Measurements from ENCODE around the gene THOP1. TPM values are rescaled to one million over a fixed set of nuclear protein-coding genes. Genes with fewer than 3 reads are reported as not detected.

Gene THOP1
- total RNA-seq, 1 donor from 2014 or later = 56.8 TPM

GRCh38 chr19:2806736-2807378 lies 21.6 kb downstream of the THOP1 start:
- H3K27me3 Mint-ChIP-seq (ENCODE audit: unreplicated experiment) = peaks cover 4% of the 10 kb centered on the region
- H3K36me3 Mint-ChIP-seq (ENCODE audit: low read depth, unreplicated experiment) = peaks cover 14% of the 10 kb centered on the region
- DNase-seq (ENCODE audit: low spot score) = no peak
- no peak for TF ChIP-seq CTCF (IDR thresholded peaks at IDR 0.05; ENCODE audit: unreplicated experiment)
- H3K4me1 Mint-ChIP-seq (ENCODE audit: unreplicated experiment) = no peaks in the 10 kb centered on the region
- H3K4me3 Mint-ChIP-seq (ENCODE audit: unreplicated experiment) = no peak overlapping the region
- H3K27ac Mint-ChIP-seq (ENCODE audit: unreplicated experiment) = no peak overlapping the region
- no peaks in the 10 kb centered on the region for H3K9me3 Mint-ChIP-seq (ENCODE audit: unreplicated experiment)

- Mint-ChIP-seq H3K27me3 (ENCODE audit: unreplicated experiment) (peaks cover 4% of the 10 kb centered on the region), H3K9me3 (ENCODE audit: unreplicated experiment) (no peaks in the 10 kb centered on the region), H3K4me1 (ENCODE audit: unreplicated experiment) (no peaks in the 10 kb centered on the region), H3K27ac (ENCODE audit: unreplicated experiment) (no peak overlapping the region), H3K4me3 (ENCODE audit: unreplicated experiment) (no peak overlapping the region), H3K36me3 (ENCODE audit: low read depth, unreplicated experiment) (peaks cover 12% of the 10 kb centered on the region)
- no peak for TF ChIP-seq CTCF (IDR thresholded peaks at IDR 0.05; ENCODE audit: unreplicated experiment)
- DNase-seq (ENCODE audit: low spot score) = no peak
Measured at GRCh38 chr19:2807379-2808128, 22.3 kb downstream of the THOP1 start.

- H3K9me3 Mint-ChIP-seq (ENCODE audit: unreplicated experiment) = no peaks in the 10 kb centered on the region
- no peak for TF ChIP-seq CTCF (IDR thresholded peaks at IDR 0.05; ENCODE audit: unreplicated experiment)
- peaks cover 8% of the 10 kb centered on the region for H3K36me3 Mint-ChIP-seq (ENCODE audit: low read depth, unreplicated experiment)
- no peak overlapping the region for H3K27ac Mint-ChIP-seq (ENCODE audit: unreplicated experiment)
- H3K27me3 Mint-ChIP-seq (ENCODE audit: unreplicated experiment) = peaks cover 4% of the 10 kb centered on the region
- DNase-seq (ENCODE audit: low spot score) = no peak
- H3K4me3 Mint-ChIP-seq (ENCODE audit: unreplicated experiment) = no peak overlapping the region
- H3K4me1 Mint-ChIP-seq (ENCODE audit: unreplicated experiment) = no peaks in the 10 kb centered on the region
Measured at GRCh38 chr19:2808129-2808941, 23.0 kb downstream of the THOP1 start.

- H3K9me3 Mint-ChIP-seq (ENCODE audit: unreplicated experiment) = no peaks in the 10 kb centered on the region
- H3K4me1 Mint-ChIP-seq (ENCODE audit: unreplicated experiment) = no peaks in the 10 kb centered on the region
- H3K27me3 Mint-ChIP-seq (ENCODE audit: unreplicated experiment) = peaks cover 4% of the 10 kb centered on the region
- H3K4me3 Mint-ChIP-seq (ENCODE audit: unreplicated experiment) = peak overlapping the region; percentile 81
- H3K36me3 Mint-ChIP-seq (ENCODE audit: low read depth, unreplicated experiment) = peaks cover 8% of the 10 kb centered on the region
- no peak for TF ChIP-seq CTCF (IDR thresholded peaks at IDR 0.05; ENCODE audit: unreplicated experiment)
- DNase-seq (ENCODE audit: low spot score) = no peak
- H3K27ac Mint-ChIP-seq (ENCODE audit: unreplicated experiment) = no peak overlapping the region
Measured at GRCh38 chr19:2809387-2810140, 24.3 kb downstream of the THOP1 start.

Data from endothelial cell (in vitro differentiated cells).